ENCODE results near the gene RSPO1. TPM values are rescaled to one million over a fixed set of nuclear protein-coding genes. Genes with fewer than 3 reads are reported as not detected.

The RSPO1 gene
- total and polyA plus RNA-seq, 2 experiments from 2014 or later: 0.71 to 1.0 TPM

GRCh38 chr1:37562984-37563383 lies 71.7 kb downstream of the RSPO1 start:
- no peak overlapping the region for H3K4me3 ChIP-seq
- H3K9me3 ChIP-seq (ENCODE audit: low read depth): no peaks in the 10 kb centered on the region
- DNase-seq (ENCODE audit: low read depth in 1 of 2, low spot score in 1 of 2): no peak
- TF ChIP-seq CTCF (IDR thresholded peaks at IDR 0.05; ENCODE audit: low read depth, low read length): no peak
- H3K27me3 ChIP-seq: no peaks in the 10 kb centered on the region
- H3K36me3 ChIP-seq: peaks cover 25% of the 10 kb centered on the region
- no peaks in the 10 kb centered on the region for H3K4me1 ChIP-seq (ENCODE audit: low read depth)
- H3K27ac ChIP-seq: no peak overlapping the region

Other genes starting within 250 kb of the RSPO1 start
- 8.8 and 14.0 TPM in 2 replicates for gene ZC3H12A, start 160.3 kb downstream of the RSPO1 start, total RNA-seq
- gene ZC3H12A, start 160.3 kb downstream of the RSPO1 start, polyA plus RNA-seq: 5.2 and 10.1 TPM in 2 replicates
- gene MEAF6, start 120.1 kb downstream of the RSPO1 start, total RNA-seq: 138 and 157 TPM in 2 replicates
- gene MEAF6, start 120.1 kb downstream of the RSPO1 start, polyA plus RNA-seq: 68.2 and 77.0 TPM in 2 replicates
- 12.8 and 18.4 TPM in 2 replicates for gene SNIP1, start 80.6 kb downstream of the RSPO1 start, total RNA-seq
- gene SNIP1, start 80.6 kb downstream of the RSPO1 start, polyA plus RNA-seq: 6.1 and 6.6 TPM in 2 replicates
- 28.7 and 43.2 TPM in 2 replicates for gene DNALI1, start 78.0 kb downstream of the RSPO1 start, total RNA-seq
- gene DNALI1, start 78.0 kb downstream of the RSPO1 start, polyA plus RNA-seq: 17.8 and 23.5 TPM in 2 replicates
- 26.4 and 38.6 TPM in 2 replicates for gene GNL2, start 39.0 kb downstream of the RSPO1 start, total RNA-seq
- gene GNL2, start 39.0 kb downstream of the RSPO1 start, polyA plus RNA-seq: 55.9 and 78.3 TPM in 2 replicates
- 4.4 and 30.8 TPM in 2 replicates for gene CDCA8, start 57.6 kb upstream of the RSPO1 start, total RNA-seq
- gene CDCA8, start 57.6 kb upstream of the RSPO1 start, polyA plus RNA-seq: 7.0 and 41.8 TPM in 2 replicates
- 0.14 TPM in 1 of 2 replicates, not detected in the other for gene EPHA10, start 130.2 kb upstream of the RSPO1 start, total RNA-seq
- 0.38 TPM in 1 of 2 replicates, not detected in the other for gene EPHA10, start 130.2 kb upstream of the RSPO1 start, polyA plus RNA-seq
- gene MANEAL, start 159.0 kb upstream of the RSPO1 start, total RNA-seq: 1.3 and 5.4 TPM in 2 replicates
- gene MANEAL, start 159.0 kb upstream of the RSPO1 start, polyA plus RNA-seq: 1.7 and 4.1 TPM in 2 replicates
- 104 and 130 TPM in 2 replicates for gene C1orf122, start 172.9 kb upstream of the RSPO1 start, total RNA-seq
- 105 and 174 TPM in 2 replicates for gene C1orf122, start 172.9 kb upstream of the RSPO1 start, polyA plus RNA-seq
- gene YRDC, start 173.3 kb upstream of the RSPO1 start, total RNA-seq: 9.7 and 17.2 TPM in 2 replicates
- 20.0 and 22.2 TPM in 2 replicates for gene YRDC, start 173.3 kb upstream of the RSPO1 start, polyA plus RNA-seq
- 1.5 and 1.6 TPM in 2 replicates for gene MTF1, start 224.7 kb upstream of the RSPO1 start, total RNA-seq
- gene MTF1, start 224.7 kb upstream of the RSPO1 start, polyA plus RNA-seq: 5.7 and 9.3 TPM in 2 replicates

Data from cardiac muscle cell (in vitro differentiated cells and primary cell).